Stimulated activated naive CD8-positive, alpha-beta T cell treated with anti-CD3 and anti-CD28 coated beads, Interleukin-15, Interleukin-2, amounts not matched to agents 100 ng/mL and 50 ng/mL, for 24 hours (primary cell): ENCODE results near the gene MDFIC2.
"Not testable (repeated sequence)": the region's sequence is repeated elsewhere in the genome, so short reads cannot be mapped to it uniquely, and the experiment has no call there.

ENCODE experiments used
- H3K27ac Mint-ChIP-seq: one replicate; pipeline ENCODE4 v1.8.0; 2021; ENCODE audit warnings: mild to moderate bottlenecking, mixed read lengths
- H3K27me3 Mint-ChIP-seq: one replicate; pipeline ENCODE4 v1.8.0; 2021; ENCODE audit warnings: mixed read lengths
- H3K36me3 Mint-ChIP-seq: one replicate; pipeline ENCODE4 v1.8.0; 2021; ENCODE audit warnings: low read depth, mixed read lengths
- H3K4me1 Mint-ChIP-seq: one replicate; pipeline ENCODE4 v1.8.0; 2021; ENCODE audit warnings: low read depth, mixed read lengths
- H3K4me3 Mint-ChIP-seq: one replicate; pipeline ENCODE4 v1.8.0; 2021; ENCODE audit warnings: mild to moderate bottlenecking, mixed read lengths
- H3K9me3 Mint-ChIP-seq: one replicate; pipeline ENCODE4 v1.8.0; 2021; ENCODE audit warnings: mixed read lengths

Gene MDFIC2

GRCh38 chr3:70242297-70242882 is 70.0 kb downstream of the MDFIC2 start:
- H3K27ac Mint-ChIP-seq = no peak overlapping the region
- no peaks in the 10 kb centered on the region for H3K27me3 Mint-ChIP-seq
- H3K36me3 Mint-ChIP-seq = no peaks in the 10 kb centered on the region
- peaks cover 4% of the 10 kb centered on the region for H3K9me3 Mint-ChIP-seq
- H3K4me3 Mint-ChIP-seq = no peak overlapping the region
- H3K4me1 Mint-ChIP-seq = no peaks in the 10 kb centered on the region

GRCh38 chr3:70233812-70234211 is 78.6 kb downstream of the MDFIC2 start:
- H3K36me3 Mint-ChIP-seq = no peaks in the 10 kb centered on the region
- H3K4me1 Mint-ChIP-seq = no peaks in the 10 kb centered on the region
- H3K27ac Mint-ChIP-seq = no peak overlapping the region
- no peak overlapping the region for H3K4me3 Mint-ChIP-seq
- peaks cover 7% of the 10 kb centered on the region for H3K9me3 Mint-ChIP-seq
- peaks cover 2% of the 10 kb centered on the region for H3K27me3 Mint-ChIP-seq

- peaks cover 7% of the 10 kb centered on the region for H3K9me3 Mint-ChIP-seq
- H3K36me3 Mint-ChIP-seq = no peaks in the 10 kb centered on the region
- no peak overlapping the region for H3K4me3 Mint-ChIP-seq
- H3K27me3 Mint-ChIP-seq = peaks cover 4% of the 10 kb centered on the region
- H3K27ac Mint-ChIP-seq = no peak overlapping the region
- H3K4me1 Mint-ChIP-seq = no peaks in the 10 kb centered on the region
Measured at GRCh38 chr3:70233112-70233511, 79.3 kb downstream of the MDFIC2 start.

- H3K36me3 Mint-ChIP-seq = no peaks in the 10 kb centered on the region
- no peak overlapping the region for H3K27ac Mint-ChIP-seq
- H3K27me3 Mint-ChIP-seq = peaks cover 4% of the 10 kb centered on the region
- no peak overlapping the region for H3K4me3 Mint-ChIP-seq
- H3K4me1 Mint-ChIP-seq = no peaks in the 10 kb centered on the region
- H3K9me3 Mint-ChIP-seq = peaks cover 3% of the 10 kb centered on the region
Measured at GRCh38 chr3:70231266-70231701, 81.2 kb downstream of the MDFIC2 start.

- Mint-ChIP-seq H3K4me1 (no peaks in the 10 kb centered on the region), H3K36me3 (no peaks in the 10 kb centered on the region), H3K27ac (no peak overlapping the region), H3K4me3 (no peak overlapping the region), H3K27me3 (peaks cover 8% of the 10 kb centered on the region), H3K9me3 (peaks cover 3% of the 10 kb centered on the region)
Measured at GRCh38 chr3:70227437-70227836, 85.0 kb downstream of the MDFIC2 start.

- peaks cover 3% of the 10 kb centered on the region for H3K9me3 Mint-ChIP-seq
- peaks cover 8% of the 10 kb centered on the region for H3K27me3 Mint-ChIP-seq
- no peak overlapping the region for H3K4me3 Mint-ChIP-seq
- no peaks in the 10 kb centered on the region for H3K36me3 Mint-ChIP-seq
- H3K4me1 Mint-ChIP-seq = no peaks in the 10 kb centered on the region
- no peak overlapping the region for H3K27ac Mint-ChIP-seq
Measured at GRCh38 chr3:70225146-70225545, 87.3 kb downstream of the MDFIC2 start.

GRCh38 chr3:70224337-70224736 is 88.1 kb downstream of the MDFIC2 start:
- Mint-ChIP-seq H3K4me3 (no peak overlapping the region), H3K27me3 (peaks cover 8% of the 10 kb centered on the region), H3K4me1 (no peaks in the 10 kb centered on the region), H3K9me3 (peaks cover 3% of the 10 kb centered on the region), H3K27ac (no peak overlapping the region), H3K36me3 (no peaks in the 10 kb centered on the region)

GRCh38 chr3:70218471-70218870 is 94.0 kb downstream of the MDFIC2 start:
- Mint-ChIP-seq H3K9me3 (no peaks in the 10 kb centered on the region), H3K4me1 (no peaks in the 10 kb centered on the region), H3K27me3 (peaks cover 6% of the 10 kb centered on the region), H3K27ac (no peak overlapping the region), H3K36me3 (no peaks in the 10 kb centered on the region), H3K4me3 (no peak overlapping the region)

GRCh38 chr3:70211274-70211673 is 101.2 kb downstream of the MDFIC2 start:
- H3K27ac Mint-ChIP-seq, H3K4me3 Mint-ChIP-seq, H3K4me1 Mint-ChIP-seq, H3K27me3 Mint-ChIP-seq, H3K9me3 Mint-ChIP-seq, H3K36me3 Mint-ChIP-seq: not testable (repeated sequence)

- no peaks in the 10 kb centered on the region for H3K36me3 Mint-ChIP-seq
- no peaks in the 10 kb centered on the region for H3K9me3 Mint-ChIP-seq
- no peaks in the 10 kb centered on the region for H3K4me1 Mint-ChIP-seq
- H3K4me3 Mint-ChIP-seq = no peak overlapping the region
- H3K27me3 Mint-ChIP-seq = peaks cover 9% of the 10 kb centered on the region
- no peak overlapping the region for H3K27ac Mint-ChIP-seq
Measured at GRCh38 chr3:70201975-70202374, 110.5 kb downstream of the MDFIC2 start.

GRCh38 chr3:70189884-70190473 is 122.5 kb downstream of the MDFIC2 start:
- Mint-ChIP-seq H3K27me3 (peaks cover 8% of the 10 kb centered on the region), H3K27ac (no peak overlapping the region), H3K4me1 (no peaks in the 10 kb centered on the region), H3K36me3 (no peaks in the 10 kb centered on the region), H3K9me3 (no peaks in the 10 kb centered on the region), H3K4me3 (no peak overlapping the region)

- Mint-ChIP-seq H3K27ac (no peak overlapping the region), H3K27me3 (peaks cover 17% of the 10 kb centered on the region), H3K4me3 (no peak overlapping the region), H3K4me1 (no peaks in the 10 kb centered on the region), H3K9me3 (no peaks in the 10 kb centered on the region), H3K36me3 (no peaks in the 10 kb centered on the region)
Measured at GRCh38 chr3:70186221-70186620, 126.2 kb downstream of the MDFIC2 start.

GRCh38 chr3:70185661-70186060 is 126.8 kb downstream of the MDFIC2 start:
- H3K4me3 Mint-ChIP-seq = no peak overlapping the region
- H3K27ac Mint-ChIP-seq = no peak overlapping the region
- H3K9me3 Mint-ChIP-seq = no peaks in the 10 kb centered on the region
- H3K27me3 Mint-ChIP-seq = peaks cover 17% of the 10 kb centered on the region
- no peaks in the 10 kb centered on the region for H3K4me1 Mint-ChIP-seq
- H3K36me3 Mint-ChIP-seq = no peaks in the 10 kb centered on the region

- no peaks in the 10 kb centered on the region for H3K4me1 Mint-ChIP-seq
- H3K27ac Mint-ChIP-seq = no peak overlapping the region
- no peaks in the 10 kb centered on the region for H3K9me3 Mint-ChIP-seq
- H3K27me3 Mint-ChIP-seq = peaks cover 17% of the 10 kb centered on the region
- H3K4me3 Mint-ChIP-seq = no peak overlapping the region
- no peaks in the 10 kb centered on the region for H3K36me3 Mint-ChIP-seq
Measured at GRCh38 chr3:70183781-70184504, 128.5 kb downstream of the MDFIC2 start.

- H3K27ac Mint-ChIP-seq = no peak overlapping the region
- no peaks in the 10 kb centered on the region for H3K9me3 Mint-ChIP-seq
- peaks cover 13% of the 10 kb centered on the region for H3K27me3 Mint-ChIP-seq
- no peaks in the 10 kb centered on the region for H3K36me3 Mint-ChIP-seq
- H3K4me3 Mint-ChIP-seq = no peak overlapping the region
- H3K4me1 Mint-ChIP-seq = no peaks in the 10 kb centered on the region
Measured at GRCh38 chr3:70182166-70182565, 130.3 kb downstream of the MDFIC2 start.
